GM15510 (cell line): ENCODE measurements around the gene PKDCC.

Experiments used
- POLR2A ChIP-seq: IDR thresholded peaks from 3 replicates; pipeline ENCODE4 v1.6.1; 2011; ENCODE audit warnings: borderline replicate concordance; ENCODE audit not compliant: insufficient read length; ENCODE audit errors: extremely low read depth

The PKDCC gene

DNA sequence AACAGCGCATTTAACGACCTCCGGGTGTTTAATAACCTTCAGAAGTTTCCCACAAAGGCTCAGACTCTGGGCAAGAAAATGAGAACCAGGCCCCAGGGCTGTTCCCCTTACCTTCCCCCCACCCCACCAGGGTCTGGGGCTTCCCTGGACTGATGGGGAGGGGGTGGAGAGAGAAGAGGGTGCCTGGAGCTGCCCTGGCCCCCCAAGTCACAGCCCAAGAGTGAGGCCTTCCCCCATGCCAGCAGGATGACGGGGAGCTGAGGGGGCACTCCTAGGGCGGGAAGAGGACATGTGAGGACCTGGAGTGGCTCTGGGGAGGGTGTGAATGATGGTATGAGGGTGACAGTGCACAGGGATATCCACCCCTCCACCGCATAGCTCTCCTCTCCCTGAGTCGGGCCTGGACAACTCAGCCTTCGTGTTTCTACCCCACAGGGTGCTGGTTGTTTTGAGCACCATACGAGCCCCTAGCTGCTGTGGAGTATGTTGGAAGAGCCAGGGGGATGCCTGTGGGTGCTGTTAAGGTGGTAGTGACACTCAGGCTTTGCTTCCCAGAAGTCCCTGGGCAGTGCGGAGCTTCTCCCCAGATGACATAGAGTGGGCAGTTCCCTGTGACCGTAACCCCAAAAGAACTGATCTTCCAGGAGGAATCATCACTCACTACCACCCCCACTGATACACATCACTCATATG is 3.9 kb downstream of the PKDCC start:
- no peak for TF ChIP-seq POLR2A

DNA sequence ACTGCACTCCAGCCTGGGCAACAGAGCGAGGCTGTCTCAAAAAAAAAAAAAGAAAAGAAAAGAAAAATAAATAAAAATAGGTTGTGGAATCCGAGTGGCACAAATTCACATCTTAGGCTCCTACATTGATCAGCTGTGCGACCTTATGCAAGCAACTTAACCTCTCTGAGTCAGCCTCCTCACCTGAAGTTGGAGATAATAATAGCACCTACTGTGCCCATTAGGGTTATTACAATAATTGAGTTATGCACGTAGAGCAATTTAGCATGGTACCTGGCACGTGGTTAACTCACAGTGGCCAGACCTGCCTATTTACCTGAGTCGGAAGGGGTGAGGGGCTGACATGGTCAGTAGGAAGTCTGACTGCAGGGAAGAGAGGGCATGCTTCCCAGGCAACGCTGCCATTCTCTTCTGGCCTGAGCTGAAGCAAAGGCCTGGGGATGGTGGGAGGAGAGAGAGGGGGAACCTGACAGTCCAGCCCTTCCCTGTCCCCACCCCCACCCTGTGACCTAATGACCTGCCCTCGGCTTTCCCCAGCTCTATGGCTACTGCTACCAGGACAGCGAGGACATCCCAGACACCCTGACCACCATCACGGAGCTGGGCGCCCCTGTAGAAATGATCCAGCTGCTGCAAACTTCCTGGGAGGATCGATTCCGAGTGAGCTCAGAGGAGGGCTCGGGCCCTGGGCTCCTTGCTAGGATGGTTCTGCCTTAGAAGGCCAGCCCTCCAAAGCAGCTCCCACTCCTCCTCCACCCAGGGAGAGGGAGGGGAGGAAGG is 5.1 kb downstream of the PKDCC start:
- TF ChIP-seq POLR2A: no peak

DNA sequence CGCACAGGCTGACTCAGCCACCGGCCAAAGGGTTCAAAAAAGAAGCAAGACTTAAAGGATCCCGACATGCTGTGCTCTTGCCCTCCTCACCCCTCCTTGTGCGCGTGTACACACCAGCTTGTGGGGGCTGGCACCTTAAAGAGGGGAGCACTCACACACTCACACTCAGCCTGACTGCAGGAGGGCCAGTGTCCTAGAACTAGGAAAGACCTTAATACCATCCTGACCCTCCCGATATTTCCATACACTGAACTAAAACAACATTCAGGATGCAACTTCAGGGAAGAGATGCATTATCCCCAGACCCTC is 5.6 kb downstream of the PKDCC start:
- TF ChIP-seq POLR2A: no peak

DNA sequence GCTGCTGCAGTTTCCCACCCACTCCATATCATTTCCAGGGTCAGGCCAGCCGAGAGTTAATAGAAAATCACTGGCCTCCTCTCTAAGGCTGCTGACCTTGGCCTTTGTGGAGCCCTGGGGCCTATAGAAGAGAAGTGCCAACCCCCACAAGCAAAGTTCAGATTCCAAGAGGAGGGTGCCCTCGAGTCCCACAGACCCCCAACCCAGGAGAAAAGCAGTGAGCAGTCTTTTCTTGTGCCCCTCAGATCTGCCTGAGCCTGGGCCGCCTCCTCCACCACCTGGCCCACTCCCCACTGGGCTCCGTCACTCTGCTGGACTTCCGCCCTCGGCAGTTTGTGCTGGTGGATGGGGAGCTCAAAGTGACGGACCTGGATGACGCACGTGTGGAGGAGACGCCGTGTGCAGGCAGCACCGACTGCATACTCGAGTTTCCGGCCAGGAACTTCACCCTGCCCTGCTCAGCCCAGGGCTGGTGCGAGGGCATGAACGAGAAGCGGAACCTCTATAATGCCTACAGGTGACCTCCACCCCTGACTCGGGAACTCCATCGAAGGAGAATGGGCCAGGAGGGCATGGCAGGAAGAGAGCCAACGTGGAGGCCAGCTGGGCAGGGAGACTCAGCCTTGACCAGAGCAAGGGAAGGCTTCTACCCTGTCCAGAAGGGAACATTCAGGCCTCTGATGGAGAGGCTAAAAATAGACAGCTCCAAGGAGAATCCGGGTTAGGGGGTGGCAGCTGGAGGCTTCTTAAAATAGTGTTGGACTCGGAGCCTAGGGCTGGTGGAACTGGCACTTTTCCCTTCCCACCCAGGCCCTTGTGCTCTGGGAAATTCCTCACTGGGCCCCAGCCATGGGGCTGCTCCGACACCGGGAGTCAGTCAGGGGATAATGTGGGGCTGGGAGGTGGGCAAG is 6.2 kb downstream of the PKDCC start:
- no peak for TF ChIP-seq POLR2A

DNA sequence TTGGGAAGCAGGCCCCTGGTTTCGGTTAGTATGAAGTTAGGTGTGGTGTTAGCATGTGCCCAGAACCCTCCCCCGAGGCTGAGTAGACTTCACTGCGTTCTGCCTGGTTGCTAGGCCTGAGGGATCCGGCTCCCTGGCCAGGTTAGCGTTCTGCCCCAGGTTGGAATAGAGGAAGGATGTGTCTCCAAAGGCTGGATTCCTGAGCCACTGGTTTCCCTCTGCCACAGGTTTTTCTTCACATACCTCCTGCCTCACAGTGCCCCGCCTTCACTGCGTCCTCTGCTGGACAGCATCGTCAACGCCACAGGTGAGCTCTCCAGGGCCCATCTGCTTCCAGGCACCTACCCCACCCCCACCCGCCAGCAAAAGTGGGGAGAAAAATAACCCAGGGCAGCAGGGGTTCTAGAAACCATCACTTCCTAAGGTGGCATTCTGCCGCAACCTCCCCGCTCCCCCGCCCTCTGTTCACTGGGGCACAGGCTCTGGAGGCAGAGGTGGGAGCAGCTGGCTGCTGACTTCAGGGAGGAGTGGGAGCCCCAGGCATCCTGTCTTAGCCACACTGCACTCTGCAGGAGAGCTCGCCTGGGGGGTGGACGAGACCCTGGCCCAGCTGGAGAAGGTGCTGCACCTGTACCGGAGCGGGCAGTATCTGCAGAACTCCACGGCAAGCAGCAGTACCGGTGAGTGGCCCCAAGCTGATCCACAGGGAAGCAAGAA is 7.1 kb downstream of the PKDCC start:
- TF ChIP-seq POLR2A: no peak

DNA sequence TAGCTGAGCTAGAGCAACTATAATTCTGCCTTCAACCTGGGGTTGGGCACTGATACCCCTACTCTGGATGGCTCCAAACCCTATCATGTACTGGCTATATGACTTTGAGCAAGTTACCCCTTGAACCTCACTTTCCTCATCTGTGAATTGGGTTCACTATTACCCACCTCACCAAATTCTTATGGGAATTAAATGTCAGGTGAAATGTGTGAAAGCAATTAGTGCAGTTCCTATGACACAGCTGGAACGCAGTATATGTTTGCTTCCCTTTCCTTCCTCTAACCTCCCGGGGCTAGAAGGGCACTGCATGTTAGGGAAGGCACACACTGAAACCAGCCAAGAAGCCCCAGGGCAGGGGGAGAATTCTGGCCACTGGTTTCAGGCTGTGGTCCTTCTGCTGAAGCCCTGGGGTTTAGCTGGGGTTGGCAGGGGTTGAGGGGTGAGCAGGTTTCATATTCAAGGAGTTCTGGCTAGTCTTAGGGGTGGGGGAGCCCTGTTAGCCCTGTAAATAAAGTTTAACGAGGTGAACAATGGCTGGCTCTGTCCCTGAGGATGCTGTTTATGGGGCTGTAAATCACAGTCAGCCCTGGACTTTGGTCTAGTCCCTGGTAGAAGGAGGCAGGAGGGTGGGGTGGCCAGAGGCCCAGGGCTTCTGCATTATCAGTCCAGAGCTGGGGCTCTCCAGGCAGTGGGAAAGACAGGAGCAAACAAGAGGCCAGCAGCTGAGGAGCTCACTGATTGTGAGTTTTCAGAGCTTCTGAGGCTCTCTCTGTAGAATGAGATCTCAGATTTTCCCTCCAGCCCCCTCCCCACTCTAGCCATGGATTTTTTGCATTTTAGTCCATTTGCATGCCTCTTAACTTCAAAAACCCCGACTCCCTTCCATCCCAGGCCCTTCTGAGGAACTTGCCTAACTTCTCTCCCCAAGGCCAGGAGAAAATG is 8.0 kb downstream of the PKDCC start:
- TF ChIP-seq POLR2A: no peak

DNA sequence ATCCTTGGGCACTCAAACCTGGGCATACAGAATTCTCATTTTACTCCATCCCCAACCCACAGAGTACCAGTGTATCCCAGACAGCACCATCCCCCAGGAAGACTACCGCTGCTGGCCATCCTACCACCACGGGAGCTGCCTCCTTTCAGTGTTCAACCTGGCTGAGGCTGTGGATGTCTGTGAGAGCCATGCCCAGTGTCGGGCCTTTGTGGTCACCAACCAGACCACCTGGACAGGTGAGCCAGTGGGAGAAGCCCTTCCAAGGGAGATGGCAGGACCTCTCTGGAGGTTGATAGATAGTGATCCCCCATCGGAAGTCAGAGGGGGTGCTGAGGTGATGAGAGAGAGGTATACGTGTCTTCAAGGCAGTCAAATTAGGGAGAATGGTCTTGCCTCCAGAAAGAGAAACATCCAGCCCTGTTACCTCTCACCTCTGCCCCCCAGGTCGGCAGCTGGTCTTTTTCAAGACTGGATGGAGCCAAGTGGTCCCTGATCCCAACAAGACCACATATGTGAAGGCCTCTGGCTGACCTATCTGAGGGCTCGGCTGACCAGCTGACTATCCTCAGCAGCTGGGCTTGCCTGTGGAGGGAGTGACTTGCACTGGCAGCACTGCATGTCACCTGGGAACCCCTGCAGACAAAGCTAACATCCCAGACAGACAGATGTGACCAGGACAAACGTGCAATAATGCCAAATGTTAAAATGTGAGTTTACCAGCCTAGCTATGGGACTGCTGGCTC is 9.5 kb downstream of the PKDCC start:
- TF ChIP-seq POLR2A: no peak

DNA sequence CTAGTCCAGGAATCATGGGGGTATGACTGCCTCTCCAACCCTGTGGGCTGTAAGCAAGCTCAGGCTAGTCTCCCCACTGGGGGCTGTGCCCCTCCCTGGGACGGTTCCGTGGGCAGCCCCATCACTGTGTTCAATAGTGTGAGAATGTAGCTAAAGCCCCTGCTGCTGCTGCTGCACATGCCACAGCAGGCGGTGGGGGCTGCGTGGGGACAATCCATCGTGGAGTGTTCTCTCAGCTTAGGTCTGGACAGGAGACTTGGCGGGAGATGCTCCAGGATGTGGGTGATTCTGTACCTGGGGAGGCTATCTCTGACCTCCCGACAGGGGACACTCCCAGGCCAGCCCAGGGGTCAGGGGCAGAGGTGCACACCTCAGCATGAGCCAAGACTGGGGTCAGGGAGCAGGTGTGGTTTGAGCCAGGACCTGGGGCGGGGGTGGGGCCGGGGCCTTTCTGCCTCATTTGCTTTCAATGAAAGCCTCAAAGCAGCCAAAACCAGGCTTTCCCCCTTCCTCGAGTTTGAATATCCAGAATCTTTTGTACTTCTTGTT is 10.2 kb downstream of the PKDCC start:
- TF ChIP-seq POLR2A: no peak

DNA sequence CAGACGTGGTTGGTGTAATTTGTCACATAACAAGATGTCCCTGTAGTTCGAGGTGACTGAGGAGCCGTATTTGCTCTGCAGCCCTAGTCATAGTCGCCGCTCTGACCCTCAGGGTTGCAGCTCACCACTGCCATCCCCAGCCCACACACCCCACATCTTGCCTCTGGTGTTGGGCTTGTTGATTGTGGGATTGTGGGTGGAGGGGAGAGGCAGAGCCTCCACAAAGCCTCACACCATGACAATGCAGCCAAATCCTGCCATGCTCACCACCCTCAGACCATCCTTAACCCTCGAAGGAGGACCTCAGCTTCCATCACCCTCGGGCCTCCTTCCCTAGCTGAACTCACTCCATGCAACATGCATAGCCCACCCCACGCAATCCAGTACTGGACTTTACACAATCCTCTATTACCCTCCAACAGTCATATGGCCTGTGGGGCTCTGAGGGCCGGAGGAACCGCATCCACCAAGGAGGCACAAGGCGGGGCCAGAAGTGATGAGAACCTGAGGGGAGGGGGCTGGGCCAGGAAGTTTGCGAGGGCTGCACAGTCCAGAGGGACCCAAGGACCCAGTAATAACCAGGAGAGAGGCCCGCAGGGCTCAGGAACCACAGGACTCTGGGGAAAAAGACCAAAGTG is 11.6 kb downstream of the PKDCC start:
- TF ChIP-seq POLR2A: no peak

DNA sequence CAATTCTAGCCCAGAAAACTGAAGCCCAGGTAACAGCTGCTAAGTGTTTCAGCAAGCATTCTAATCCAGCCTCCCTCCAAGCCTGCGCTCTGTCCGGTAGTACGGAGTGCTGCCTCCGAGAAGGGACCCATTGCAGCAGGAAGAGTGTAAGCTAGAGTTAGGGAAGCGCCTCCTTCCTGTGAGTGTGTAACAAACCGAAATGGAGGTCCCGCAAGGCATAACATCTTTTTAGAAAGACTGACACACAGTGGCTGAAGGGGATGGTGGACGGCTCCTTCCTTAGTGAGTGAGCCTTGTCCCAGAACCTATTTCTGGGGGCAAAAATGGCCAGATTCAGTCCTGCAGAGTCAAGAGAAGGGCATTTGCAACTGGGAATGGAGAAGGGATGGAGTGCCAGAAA is 12.2 kb downstream of the PKDCC start:
- no peak for TF ChIP-seq POLR2A

DNA sequence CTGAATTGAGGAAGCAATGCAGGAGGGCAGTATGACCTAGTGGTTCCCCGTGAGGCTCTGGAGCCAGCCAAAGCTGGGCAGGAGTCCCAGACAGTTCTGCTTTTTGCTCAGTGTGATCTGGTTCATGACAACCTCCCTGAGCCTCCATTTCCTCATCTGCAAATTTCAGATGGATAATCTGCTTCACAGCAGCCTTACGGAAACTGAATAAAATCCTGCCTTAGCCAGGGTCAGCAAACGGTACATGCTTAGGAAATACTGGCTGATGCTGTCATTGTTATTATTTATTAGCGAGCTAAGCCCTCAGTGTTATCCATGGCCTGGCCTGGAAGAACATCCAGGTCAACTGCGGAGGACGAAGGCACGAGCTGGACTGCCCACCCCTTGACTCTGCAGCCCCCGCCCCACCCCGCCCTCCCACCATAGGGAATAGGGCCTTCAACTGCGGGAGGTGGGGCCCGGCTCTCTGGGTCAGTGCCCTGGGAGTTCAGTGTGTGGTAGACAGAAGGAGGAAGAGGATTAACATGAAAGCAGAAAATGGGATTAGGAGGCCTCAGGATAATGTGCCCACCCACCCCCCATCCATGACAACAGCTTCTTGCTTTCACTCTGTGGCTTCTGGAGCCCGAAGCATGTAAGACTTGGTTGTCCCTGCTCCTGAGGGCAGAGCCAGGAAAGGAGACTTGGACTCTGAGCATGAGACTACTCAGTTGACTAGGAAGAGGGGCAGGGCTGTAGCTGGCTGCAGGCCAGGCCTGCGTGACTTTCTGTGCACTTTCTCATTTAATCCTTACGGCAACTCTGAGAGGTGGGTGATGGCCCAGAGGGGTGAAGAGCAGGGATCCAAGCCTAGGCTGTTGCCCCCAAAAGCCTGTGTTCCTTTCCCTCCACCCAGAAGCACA is 13.1 kb downstream of the PKDCC start:
- no peak for TF ChIP-seq POLR2A
